ENCODE data around the gene OGFR.

Gene OGFR

GRCh38 chr20:62785393-62785792, 19.2 kb upstream of the OGFR start:
- no peak for DNase-seq

- no peak for DNase-seq
Observed at GRCh38 chr20:62786157-62786556, 18.5 kb upstream of the OGFR start.

GRCh38 chr20:62787321-62787720, 17.3 kb upstream of the OGFR start:
- DNase-seq, result no peak

GRCh38 chr20:62787866-62788265, 16.8 kb upstream of the OGFR start:
- no peak for DNase-seq

- no peak for DNase-seq
Observed at GRCh38 chr20:62788607-62789006, 16.0 kb upstream of the OGFR start.

DNA sequence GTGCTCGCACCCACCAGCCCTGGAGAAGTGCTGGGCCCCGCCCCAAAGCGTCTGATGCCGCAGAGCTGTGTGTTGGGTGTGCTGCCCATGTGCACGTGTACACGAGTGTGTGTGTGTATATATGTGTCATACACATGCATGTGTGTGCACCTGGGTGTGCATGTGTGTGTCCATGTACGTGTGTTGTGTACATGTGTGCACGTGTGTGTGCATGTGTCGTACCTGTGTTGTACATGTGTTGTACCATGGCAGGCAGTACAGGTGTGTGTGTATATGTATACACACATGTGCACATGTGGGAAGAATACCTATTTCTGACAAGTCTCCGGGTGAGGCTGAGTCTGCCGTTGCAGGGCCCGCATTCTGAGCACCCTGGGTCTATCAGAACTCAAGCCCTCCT, 14.6 kb upstream of the OGFR start:
- no peak for DNase-seq

DNA sequence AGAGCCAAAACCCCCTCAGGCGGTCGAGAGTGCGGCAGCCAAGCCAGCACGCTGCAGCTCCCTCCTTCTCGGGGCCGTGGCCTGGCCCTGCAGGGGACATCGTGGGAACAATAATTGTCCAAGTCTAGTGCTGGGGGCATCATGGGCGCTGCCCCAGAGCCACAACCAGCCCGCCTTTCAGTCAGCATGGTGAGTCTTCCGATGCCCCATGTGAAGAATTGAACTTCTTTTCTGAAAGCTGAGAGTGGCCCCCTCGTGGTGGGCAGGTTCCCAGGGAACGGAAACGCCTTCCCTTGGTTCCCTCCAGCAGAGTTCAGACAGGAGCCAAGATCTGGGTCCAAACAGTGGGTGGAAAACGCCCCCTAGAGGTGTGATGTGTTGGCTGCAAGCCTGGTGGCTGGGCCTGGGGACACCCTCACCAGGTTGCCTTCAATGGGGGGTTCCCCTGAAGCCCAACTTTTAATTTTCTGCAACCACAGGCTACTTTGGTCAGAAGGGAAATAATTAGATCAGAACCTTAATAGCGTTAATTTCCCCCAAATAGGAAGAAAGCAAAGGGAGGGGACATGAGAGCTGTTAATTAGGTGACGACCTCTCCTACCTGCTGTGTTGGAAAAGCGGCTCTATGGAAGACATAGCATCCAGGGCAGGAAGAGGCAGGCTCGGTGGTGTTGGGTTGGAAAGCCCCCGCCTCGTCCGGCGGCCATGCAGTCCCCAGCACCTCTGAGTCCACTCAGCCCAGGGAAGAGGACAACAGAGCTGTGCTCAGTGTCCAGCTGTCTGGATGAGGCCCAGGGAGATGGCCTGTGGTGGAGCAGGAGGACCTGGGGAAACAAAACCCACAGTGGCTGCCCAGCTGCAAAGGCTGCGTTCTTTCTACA, 13.1 kb upstream of the OGFR start:
- peak; percentile 51 for DNase-seq

- no peak for DNase-seq
Observed at GRCh38 chr20:62792182-62792939, 12.3 kb upstream of the OGFR start.

DNA sequence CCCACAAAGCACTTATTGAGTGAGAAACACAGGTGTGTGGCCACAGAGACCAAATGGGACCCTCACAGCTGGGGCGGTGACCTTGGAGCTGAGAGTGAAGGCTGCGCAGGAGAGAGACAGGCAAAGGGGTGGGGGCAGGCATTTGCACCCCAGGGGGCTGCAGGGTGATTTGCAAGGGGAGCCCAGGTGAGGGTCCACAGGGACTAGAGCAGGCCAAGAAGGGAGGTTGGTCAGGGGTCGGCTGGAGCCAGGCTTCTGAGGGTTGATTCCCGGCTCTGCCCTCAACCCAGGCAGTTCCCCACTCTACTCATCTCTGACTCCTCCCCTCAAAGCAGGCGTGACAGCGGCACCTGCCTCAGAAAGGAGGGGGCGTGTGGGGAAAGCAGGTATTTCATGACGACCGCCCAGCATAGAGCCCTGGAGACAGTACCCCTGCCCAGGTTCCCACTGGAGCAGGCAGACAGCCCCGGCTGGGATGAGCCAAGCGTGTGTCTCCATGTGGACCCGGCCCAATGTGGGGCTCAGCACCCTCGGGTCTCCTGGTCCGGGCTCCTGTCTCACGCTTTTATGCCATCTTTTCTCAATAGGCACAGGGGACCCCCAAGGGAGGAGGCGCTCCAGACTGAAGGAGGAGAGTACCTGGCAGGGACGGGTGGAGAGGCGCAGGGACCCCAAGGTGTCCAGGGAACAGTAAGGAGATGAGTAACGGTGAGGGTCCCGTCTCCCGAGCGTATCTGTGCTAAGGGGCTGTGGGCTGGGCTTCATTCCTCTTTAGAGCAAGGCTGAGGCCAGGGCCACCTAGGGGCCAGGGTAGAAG, 11.5 kb upstream of the OGFR start:
- no peak for DNase-seq

- no peak for DNase-seq
Observed at GRCh38 chr20:62793757-62794006, 11.0 kb upstream of the OGFR start.

- peak; percentile 90 for DNase-seq
Observed at GRCh38 chr20:62794007-62794724, 10.5 kb upstream of the OGFR start.

DNA sequence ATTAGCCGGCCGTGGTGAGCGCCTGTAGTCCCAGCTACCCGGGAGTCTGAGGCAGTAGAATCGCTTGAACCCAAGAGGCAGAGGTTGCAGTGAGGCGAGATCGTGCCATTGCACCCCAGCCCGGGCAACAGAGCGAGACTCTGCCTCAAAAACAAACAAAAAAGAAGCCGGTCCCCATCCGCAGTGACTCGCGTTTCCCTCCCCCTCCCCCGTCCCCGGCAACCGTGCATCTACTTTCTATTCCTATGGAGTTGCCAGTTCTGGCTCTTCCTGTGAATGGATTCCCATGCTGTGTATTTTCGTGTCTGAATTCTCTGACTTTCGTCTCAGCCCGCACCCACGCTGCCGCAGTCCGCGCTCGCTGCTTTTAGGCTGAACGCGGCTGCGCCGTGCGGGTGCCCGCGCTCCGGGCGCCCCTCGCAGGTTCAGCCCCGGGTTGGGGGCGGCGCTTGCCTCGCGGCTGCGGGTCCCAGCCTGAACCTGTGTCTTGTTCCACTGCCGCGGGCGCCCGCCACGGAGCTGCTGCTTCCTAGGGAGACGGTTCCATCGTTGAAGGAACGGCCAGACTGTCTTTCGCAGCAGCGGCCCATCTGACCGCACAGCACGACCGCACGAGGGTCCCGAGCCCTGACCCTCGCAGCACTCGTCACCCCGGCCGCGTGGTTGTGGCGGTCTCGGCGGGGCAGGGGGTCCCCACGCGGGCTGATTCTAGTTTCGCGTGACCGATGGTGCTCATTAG, 9.4 kb upstream of the OGFR start:
- DNase-seq, result peak; percentile 44

DNA sequence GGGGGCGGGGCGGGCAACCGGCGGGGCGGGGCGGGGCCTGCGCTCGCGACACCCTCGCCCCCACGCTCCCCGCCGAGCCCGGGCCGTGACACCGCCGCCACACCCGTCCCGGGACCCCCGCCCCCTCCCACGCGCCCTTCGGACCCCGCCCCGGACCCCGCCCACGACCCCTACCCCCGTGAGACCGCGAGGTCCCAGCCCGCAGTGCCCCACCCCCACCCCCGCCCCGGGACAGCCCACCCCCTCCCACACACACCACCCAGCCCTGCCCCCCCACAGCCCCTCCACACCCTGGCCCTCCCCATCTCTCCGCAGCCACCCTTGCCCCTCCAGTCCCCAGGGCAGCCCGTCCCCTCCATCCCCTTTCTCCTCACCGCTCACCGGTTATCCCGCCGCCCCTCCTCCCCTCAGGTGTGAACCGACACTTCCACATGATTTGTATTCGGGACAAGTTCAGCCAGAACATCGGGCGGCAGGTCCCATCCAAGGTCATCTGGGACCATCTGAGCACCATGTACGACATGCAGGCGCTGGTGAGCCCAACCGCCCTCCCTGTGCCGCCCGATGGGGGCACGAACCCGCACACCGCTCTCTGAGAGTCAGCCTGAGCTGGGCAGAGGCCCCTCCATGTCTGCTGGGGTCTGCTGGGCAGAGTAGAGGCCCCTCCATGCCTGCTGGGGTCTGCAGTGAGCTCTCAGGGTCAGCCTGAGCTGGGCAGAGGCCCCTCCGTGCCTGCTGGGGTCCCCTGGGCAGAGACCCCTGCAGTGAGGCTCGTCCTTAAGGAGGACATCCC, 7.7 kb upstream of the OGFR start:
- no peak for DNase-seq

- no peak for DNase-seq
Observed at GRCh38 chr20:62797671-62798532, 6.7 kb upstream of the OGFR start.

DNA sequence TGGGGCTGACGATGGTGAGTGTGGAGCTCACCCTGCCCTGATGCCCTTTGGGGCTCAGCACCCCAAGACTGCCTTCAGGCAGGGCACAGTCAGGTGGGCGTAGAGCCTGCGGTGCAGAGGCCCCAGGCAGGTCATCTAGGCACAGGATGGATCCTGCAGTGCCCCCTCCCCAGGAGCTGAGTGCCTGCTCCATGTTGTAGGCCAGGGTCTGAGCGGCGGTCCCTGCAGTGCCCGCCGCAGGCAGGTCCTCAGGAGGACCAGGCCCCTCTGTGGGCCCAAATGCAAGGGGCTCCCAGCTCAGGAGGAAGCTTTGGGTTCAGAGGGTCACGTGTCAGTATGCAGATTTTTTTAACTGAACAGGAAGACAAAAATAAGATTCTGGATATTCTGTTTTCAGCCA, 5.6 kb upstream of the OGFR start:
- no peak for DNase-seq

DNA sequence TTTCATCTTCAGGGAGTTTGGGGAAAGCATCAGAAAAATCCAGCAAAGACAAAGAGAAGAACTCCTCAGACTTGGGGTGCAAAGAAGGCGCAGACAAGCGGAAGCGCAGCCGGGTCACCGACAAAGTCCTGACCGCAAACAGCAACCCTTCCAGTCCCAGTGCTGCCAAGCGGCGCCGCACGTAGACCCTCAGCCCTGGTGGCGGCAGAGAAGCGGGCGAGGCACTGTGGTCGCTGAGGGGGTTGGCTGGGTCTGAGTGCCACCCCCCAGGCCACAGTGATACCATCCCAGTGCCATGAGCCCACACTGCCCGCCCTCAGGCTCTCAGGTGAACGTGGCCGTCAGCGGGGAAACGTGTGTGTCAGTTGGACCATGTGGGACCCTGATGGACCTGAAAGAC, 5.2 kb upstream of the OGFR start:
- no peak for DNase-seq

- DNase-seq, result no peak
Observed at GRCh38 chr20:62799873-62800272, 4.8 kb upstream of the OGFR start.

DNA sequence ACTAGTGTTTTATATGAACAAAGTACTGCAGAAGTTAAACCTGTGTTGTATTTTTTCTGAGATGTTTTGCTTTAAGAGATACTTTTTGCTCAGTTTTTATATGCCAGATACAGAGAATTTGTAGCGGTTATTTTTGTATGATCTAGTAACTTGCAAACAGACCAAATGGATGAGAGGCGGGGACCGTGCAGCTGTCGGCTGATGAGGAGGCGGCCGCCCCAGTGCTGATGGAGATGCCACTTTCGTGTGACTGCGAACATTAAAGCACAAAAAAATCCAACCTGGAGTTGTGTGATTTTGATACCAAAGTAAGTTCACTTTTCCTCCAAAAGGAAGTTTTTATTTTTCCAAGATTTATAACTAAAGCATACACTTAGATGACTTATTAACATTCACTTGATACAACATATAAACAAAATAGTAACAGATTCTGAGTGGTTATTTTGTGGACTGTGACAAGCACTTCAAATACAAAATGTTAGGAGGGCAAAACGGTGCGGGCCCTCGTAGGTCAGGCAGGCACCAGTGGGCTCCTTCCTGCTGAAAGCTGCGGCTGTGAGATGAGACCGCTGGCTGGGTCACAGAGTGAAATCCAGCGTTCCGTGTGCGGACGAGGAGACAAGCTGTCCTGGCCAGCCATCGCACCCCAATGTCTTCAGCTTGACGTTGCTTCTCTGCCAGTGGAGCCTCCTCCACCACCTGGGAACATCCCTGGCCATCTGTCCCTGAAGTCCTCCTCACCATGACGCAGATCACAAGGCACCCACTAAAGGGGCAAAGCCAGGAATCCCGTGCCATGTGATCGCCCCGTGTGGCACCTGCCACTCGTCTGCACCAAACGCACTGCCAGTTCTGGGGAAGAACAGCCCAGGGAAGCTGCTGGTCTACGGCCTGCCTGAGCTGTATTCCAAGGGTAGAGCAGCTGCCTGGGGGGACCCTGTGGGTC, 4.0 kb upstream of the OGFR start:
- DNase-seq, result no peak
